SK-N-SH (cell line): ENCODE data around the gene HTRA3.

ENCODE experiments used
- EP300 ChIP-seq, 2 experiments: IDR thresholded peaks; 2 replicates each; pipeline versions ENCODE4 v1.4.0 to v1.6.1; 2012; ENCODE audit warnings: borderline replicate concordance in 1 of 2, low read depth in 1 of 2, low read length in 1 of 2
- FOXJ3 ChIP-seq: sonication (generic); formaldehyde crosslinking; IDR thresholded peaks from 2 replicates; pipeline ENCODE4 v1.5.1; 2020; ENCODE audit warnings: mild to moderate bottlenecking, missing genetic modification reagents
- FOXM1 ChIP-seq: IDR thresholded peaks from 2 replicates; pipeline ENCODE4 v1.4.0; 2012; ENCODE audit warnings: low read depth, mild to moderate bottlenecking

- no peak for TF ChIP-seq FOXJ3 (CRISPR knock-in tag)
- no peak for TF ChIP-seq EP300 (IDR thresholded peaks at IDR 0.05; ENCODE audit: borderline replicate concordance in 1 of 2, low read depth in 1 of 2, low read length in 1 of 2)
- no peak for TF ChIP-seq FOXM1
Measured at GRCh38 chr4:8255698-8256441, 13.7 kb upstream of the HTRA3 start.
